ENCODE data around the gene ARHGAP9. TPM values are rescaled to one million over a fixed set of nuclear protein-coding genes. Genes with fewer than 3 reads are reported as not detected.
"Not testable (repeated sequence)": the region's sequence is repeated elsewhere in the genome, so short reads cannot be mapped to it uniquely, and the experiment has no call there.

The ARHGAP9 gene
- total RNA-seq, 1 donor from 2014 or later = 2.9 TPM

GRCh38 chr12:57446292-57446960, 33.2 kb downstream of the ARHGAP9 start:
- no peaks in the 10 kb centered on the region for H3K27me3 Mint-ChIP-seq (ENCODE audit: low read depth)
- H3K36me3 Mint-ChIP-seq (ENCODE audit: low read depth) = no peaks in the 10 kb centered on the region
- H3K9me3 Mint-ChIP-seq (ENCODE audit: low read depth) = no peaks in the 10 kb centered on the region
- no peak overlapping the region for H3K27ac Mint-ChIP-seq (ENCODE audit: unreplicated experiment)
- TF ChIP-seq CTCF (IDR thresholded peaks at IDR 0.05) = no peak
- peak; percentile 18 for DNase-seq (ENCODE audit: low spot score)
- H3K4me1 Mint-ChIP-seq (ENCODE audit: low read depth) = peaks cover 7% of the 10 kb centered on the region
- no peak overlapping the region for H3K4me3 Mint-ChIP-seq (ENCODE audit: unreplicated experiment)

GRCh38 chr12:57444744-57445143, 34.9 kb downstream of the ARHGAP9 start:
- Mint-ChIP-seq H3K27me3 (ENCODE audit: low read depth) (no peaks in the 10 kb centered on the region), H3K4me3 (ENCODE audit: unreplicated experiment) (no peak overlapping the region), H3K36me3 (ENCODE audit: low read depth) (no peaks in the 10 kb centered on the region), H3K27ac (ENCODE audit: unreplicated experiment) (no peak overlapping the region), H3K9me3 (ENCODE audit: low read depth) (no peaks in the 10 kb centered on the region), H3K4me1 (ENCODE audit: low read depth) (peaks cover 3% of the 10 kb centered on the region)
- no peak for DNase-seq (ENCODE audit: low spot score)
- TF ChIP-seq CTCF (IDR thresholded peaks at IDR 0.05) = no peak

GRCh38 chr12:57444337-57444736, 35.3 kb downstream of the ARHGAP9 start:
- peak; percentile 34 for DNase-seq (ENCODE audit: low spot score)
- H3K27me3 Mint-ChIP-seq (ENCODE audit: low read depth); H3K27ac Mint-ChIP-seq (ENCODE audit: unreplicated experiment); H3K36me3 Mint-ChIP-seq (ENCODE audit: low read depth); H3K4me1 Mint-ChIP-seq (ENCODE audit: low read depth); H3K9me3 Mint-ChIP-seq (ENCODE audit: low read depth); H3K4me3 Mint-ChIP-seq (ENCODE audit: unreplicated experiment): not testable (repeated sequence)

- H3K27ac Mint-ChIP-seq (ENCODE audit: unreplicated experiment) = no peak overlapping the region
- no peak overlapping the region for H3K4me3 Mint-ChIP-seq (ENCODE audit: unreplicated experiment)
- H3K4me1 Mint-ChIP-seq (ENCODE audit: low read depth) = peaks cover 4% of the 10 kb centered on the region
- TF ChIP-seq CTCF (IDR thresholded peaks at IDR 0.05) = no peak
- H3K27me3 Mint-ChIP-seq (ENCODE audit: low read depth) = no peaks in the 10 kb centered on the region
- H3K9me3 Mint-ChIP-seq (ENCODE audit: low read depth) = no peaks in the 10 kb centered on the region
- H3K36me3 Mint-ChIP-seq (ENCODE audit: low read depth) = no peaks in the 10 kb centered on the region
- DNase-seq (ENCODE audit: low spot score) = no peak
These were observed 37.7 kb downstream of the ARHGAP9 start for GRCh38 chr12:57441846-57442427.

GRCh38 chr12:57441393-57441792, 38.3 kb downstream of the ARHGAP9 start:
- H3K4me3 Mint-ChIP-seq (ENCODE audit: unreplicated experiment); H3K27ac Mint-ChIP-seq (ENCODE audit: unreplicated experiment); H3K27me3 Mint-ChIP-seq (ENCODE audit: low read depth); H3K4me1 Mint-ChIP-seq (ENCODE audit: low read depth); H3K36me3 Mint-ChIP-seq (ENCODE audit: low read depth); DNase-seq (ENCODE audit: low spot score); H3K9me3 Mint-ChIP-seq (ENCODE audit: low read depth): not testable (repeated sequence)

GRCh38 chr12:57439762-57440266, 39.9 kb downstream of the ARHGAP9 start:
- no peak for DNase-seq (ENCODE audit: low spot score)
- H3K27me3 Mint-ChIP-seq (ENCODE audit: low read depth) = no peaks in the 10 kb centered on the region
- no peak overlapping the region for H3K27ac Mint-ChIP-seq (ENCODE audit: unreplicated experiment)
- H3K4me1 Mint-ChIP-seq (ENCODE audit: low read depth) = peaks cover 4% of the 10 kb centered on the region
- no peak for TF ChIP-seq CTCF (IDR thresholded peaks at IDR 0.05)
- no peaks in the 10 kb centered on the region for H3K9me3 Mint-ChIP-seq (ENCODE audit: low read depth)
- H3K36me3 Mint-ChIP-seq (ENCODE audit: low read depth) = no peaks in the 10 kb centered on the region
- no peak overlapping the region for H3K4me3 Mint-ChIP-seq (ENCODE audit: unreplicated experiment)

Measured in chondrocyte (in vitro differentiated cells).